Liver (tissue), 9 donors: Measurements from ENCODE around the gene VAX1. TPM values are rescaled to one million over a fixed set of nuclear protein-coding genes. Genes with fewer than 3 reads are reported as not detected.

Experiments used
- DNase-seq: peaks from one replicate; pipeline ENCODE4 v3.0.0-alpha.2; 2017; ENCODE audit warnings: low spot score
- H3K27ac ChIP-seq, 2 donors: one replicate each; pipeline ENCODE4 v1.7.0; 2013; ENCODE audit warnings: inconsistent platforms in 2 of 2, low read length in 2 of 2, control low read depth in 1 of 2, low read depth in 1 of 2, mild to moderate bottlenecking in 1 of 2
- H3K27me3 ChIP-seq, 4 donors: one replicate each; pipeline versions ENCODE4 v1.6.1 to v1.7.0; 2013; ENCODE audit warnings: low read length in 3 of 4, inconsistent platforms in 1 of 4, mild to moderate bottlenecking in 1 of 4, moderate library complexity in 1 of 4; ENCODE audit not compliant: control insufficient read depth in 4 of 4, insufficient read depth in 4 of 4
- H3K36me3 ChIP-seq, 4 donors: one replicate each; pipeline versions ENCODE4 v1.6.1 to v1.7.0; 2013; ENCODE audit warnings: low read length in 3 of 4, mild to moderate bottlenecking in 3 of 4, low read depth in 1 of 4, moderate library complexity in 1 of 4; ENCODE audit not compliant: control insufficient read depth in 4 of 4, insufficient read depth in 3 of 4
- H3K4me1 ChIP-seq, 4 donors: one replicate each; pipeline versions ENCODE4 v1.6.1 to v1.7.0; 2013; ENCODE audit warnings: low read length in 3 of 4, mild to moderate bottlenecking in 3 of 4, moderate library complexity in 1 of 4; ENCODE audit not compliant: control insufficient read depth in 4 of 4, insufficient read depth in 4 of 4
- H3K4me3 ChIP-seq, 3 donors: one replicate each; pipeline versions ENCODE4 v1.6.1 to v1.7.0; 2013; ENCODE audit warnings: low read length in 3 of 3, control low read depth in 1 of 3, low read depth in 1 of 3, mild to moderate bottlenecking in 1 of 3
- H3K9ac ChIP-seq, 2 donors: one replicate each; pipeline ENCODE4 v1.7.0; 2013; ENCODE audit warnings: low read length in 2 of 2, mild to moderate bottlenecking in 2 of 2, moderate library complexity in 2 of 2, control low read depth in 1 of 2, low read depth in 1 of 2
- H3K9me3 ChIP-seq, 4 donors: one replicate each; pipeline versions ENCODE4 v1.6.1 to v1.7.0; 2013; ENCODE audit warnings: low read length in 3 of 4; ENCODE audit not compliant: control insufficient read depth in 4 of 4
- ATF3 ChIP-seq: IDR thresholded peaks from 2 replicates; pipeline ENCODE4 v1.6.1; 2016; ENCODE audit warnings: antibody characterized with exemption
- CTCF ChIP-seq: fragments of 150-350 bp; IDR thresholded peaks from 2 replicates; pipeline ENCODE4 v1.5.1; 2017; ENCODE audit warnings: improper control_type of control experiment, low read depth, low read length; ENCODE audit not compliant: missing input control
- EGR1 ChIP-seq, 2 donors: IDR thresholded peaks; 2 replicates each; pipeline ENCODE4 v1.6.1; 2016 to 2018; ENCODE audit warnings: antibody characterized with exemption in 2 of 2, low read depth in 2 of 2
- FOXA1 ChIP-seq: IDR thresholded peaks from 2 replicates; pipeline ENCODE4 v1.6.1; 2016; ENCODE audit warnings: antibody characterized with exemption
- FOXA2 ChIP-seq: IDR thresholded peaks from 2 replicates; pipeline ENCODE4 v1.6.1; 2016; ENCODE audit warnings: antibody characterized with exemption
- HNF4A ChIP-seq, 2 donors: conservative IDR thresholded peaks; 2 replicates each; pipeline ENCODE4 v1.6.1; 2016; ENCODE audit warnings: antibody characterized with exemption in 2 of 2, mild to moderate bottlenecking in 2 of 2
- HNF4G ChIP-seq: IDR thresholded peaks from 2 replicates; pipeline ENCODE4 v1.6.1; 2016; ENCODE audit warnings: antibody characterized with exemption
- MAX ChIP-seq: IDR thresholded peaks from 2 replicates; pipeline ENCODE4 v1.6.1; 2016; ENCODE audit warnings: antibody characterized with exemption
- NR2F2 ChIP-seq: IDR thresholded peaks from 2 replicates; pipeline ENCODE4 v1.6.1; 2016; ENCODE audit warnings: antibody characterized with exemption
- RAD21 ChIP-seq, 2 donors: IDR thresholded peaks; 2 replicates each; pipeline ENCODE4 v1.6.1; 2016; ENCODE audit warnings: antibody characterized with exemption in 2 of 2, mild to moderate bottlenecking in 2 of 2
- REST ChIP-seq: IDR thresholded peaks from 2 replicates; pipeline ENCODE4 v1.6.1; 2016; ENCODE audit warnings: antibody characterized with exemption, mild to moderate bottlenecking
- SP1 ChIP-seq: IDR thresholded peaks from 2 replicates; pipeline ENCODE4 v1.6.1; 2018; ENCODE audit warnings: antibody characterized with exemption, mild to moderate bottlenecking
- YY1 ChIP-seq: IDR thresholded peaks from 2 replicates; pipeline ENCODE4 v1.6.1; 2016; ENCODE audit warnings: antibody characterized with exemption, mild to moderate bottlenecking
- WGBS: extraction: QIAGEN DNeasy Blood & Tissue Kit; methylation state at CpG from one replicate; pipeline ENCODE4 v1.1.7; 2013; 5-methylcytosine and 5-hydroxymethylcytosine counted together
- polyA plus RNA-seq, 2 donors: library from polyadenylated mRNA; stranded (reverse) in 1 of 2; unstranded in 1 of 2; fragments of 200-250 nt in 1 of 2; fragments of >200 nt in 1 of 2; fragmentation: Nextera tagmentation in 1 of 2; extraction: Ambion mirVana in 1 of 2; gene quantifications; one replicate each; pipeline versions ENCODE4 v1.2.1 to v1.2.3, GENCODE V29; 2013 to 2015
- total RNA-seq, 2 donors: library from RNA; depleted of rRNA; stranded (reverse); fragments of >200 nt; gene quantifications; one replicate each; pipeline ENCODE4 v1.2.3, GENCODE V29; 2014
- donor health status: healthy.
- donor health status: healthy.
- donor health status: healthy.
- donor health status: healthy.
- donor health status: healthy.

Gene VAX1
- total and polyA plus RNA-seq, 4 donors, result not detected

DNA sequence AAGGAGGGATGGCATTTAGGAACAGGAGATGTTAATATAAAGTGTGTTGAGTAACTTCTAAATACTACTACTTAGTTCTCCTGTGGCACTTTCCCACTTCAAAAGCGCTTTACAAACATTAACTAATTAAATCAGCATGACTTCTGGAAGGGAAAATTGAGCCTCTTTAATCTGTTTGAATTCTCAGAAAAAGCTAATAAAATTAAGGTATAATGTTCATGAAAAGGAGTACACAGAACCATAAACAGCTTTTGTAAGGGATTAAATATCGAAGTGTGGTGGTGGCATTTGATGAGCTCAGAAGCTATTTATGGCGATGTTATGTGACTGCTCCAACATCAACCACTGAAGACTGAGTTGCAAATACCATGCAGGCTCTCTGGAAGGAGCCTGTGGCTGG is 10.2 kb upstream of the VAX1 start (continued):
- TF ChIP-seq REST, result no peak
- no peak for TF ChIP-seq SP1
- TF ChIP-seq MAX, result no peak
- no peak for TF ChIP-seq HNF4G

DNA sequence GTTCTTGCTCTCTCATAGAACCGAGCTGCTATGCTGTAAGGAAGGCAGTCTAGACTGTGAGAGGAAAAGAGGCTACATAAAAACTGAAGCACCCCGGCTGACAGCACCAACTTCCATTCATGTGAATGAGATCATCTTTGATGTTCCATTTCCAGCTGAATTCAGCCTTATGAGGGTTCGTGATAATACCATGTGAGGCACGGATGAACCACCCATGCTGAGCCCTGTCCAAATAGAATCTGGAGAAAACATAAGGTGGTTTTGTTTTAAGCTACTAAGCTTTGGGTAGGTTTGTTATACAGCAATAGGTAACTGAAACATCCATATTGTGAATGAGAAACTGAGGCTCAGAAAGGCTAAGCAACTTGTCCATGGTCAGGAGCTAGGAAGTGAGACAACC is 6.9 kb upstream of the VAX1 start:
- Histone ChIP-seq H3K9ac (no peak overlapping the region), H3K4me1 (peaks cover 0 to 4% (median 0%) of the 10 kb centered on the region in 4 donors), H3K4me3 (no peak overlapping the region), H3K9me3 (peaks cover 0 to 10% (median 0%) of the 10 kb centered on the region in 4 donors), H3K27me3 (peaks cover 0 to 13% (median 8%) of the 10 kb centered on the region in 4 donors), H3K27ac (no peak overlapping the region), H3K36me3 (no peaks in the 10 kb centered on the region)
- 84% methylated on average over 4 of the region's 4 CpGs for WGBS
- TF ChIP-seq NR2F2 (no peak), YY1 (no peak), RAD21 (IDR thresholded peaks at IDR 0.05) (no peak), FOXA1 (no peak), CTCF (no peak), FOXA2 (no peak)
- no peak for DNase-seq

DNA sequence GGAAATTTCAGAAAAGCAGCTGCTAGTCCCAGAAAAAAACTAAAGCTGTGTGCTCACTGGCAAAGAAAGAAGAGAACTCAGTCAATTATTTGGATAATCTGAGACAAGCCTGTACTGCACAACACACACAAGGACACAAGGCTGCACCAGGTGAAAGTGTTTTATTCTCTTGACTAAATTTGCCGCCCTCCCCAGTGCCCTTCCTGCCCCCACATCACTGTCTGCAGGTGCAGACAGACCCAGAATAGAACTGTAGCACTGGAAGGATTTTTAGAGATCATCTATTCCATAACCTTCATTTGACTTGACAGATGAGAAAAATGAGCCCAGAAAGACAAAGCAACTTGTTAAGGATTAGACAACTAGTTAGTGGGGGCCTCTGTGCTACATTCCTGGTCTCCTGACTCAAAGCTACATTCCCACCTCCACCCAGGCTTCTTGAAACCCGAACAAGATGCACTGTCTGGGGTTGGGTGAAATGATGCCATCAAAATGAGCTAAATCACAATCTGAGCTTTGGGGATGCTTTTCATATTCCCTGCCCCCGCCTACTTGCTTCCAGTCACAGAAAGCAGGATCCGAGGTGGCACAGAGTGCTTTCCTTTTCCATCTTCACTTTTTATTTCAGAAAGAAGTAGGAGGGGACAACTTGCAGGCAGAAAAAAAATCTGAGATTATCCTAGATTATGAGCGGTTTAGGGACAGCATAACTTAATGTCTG is 5.2 kb upstream of the VAX1 start:
- 54% methylated on average over 5 of the region's 5 CpGs for WGBS
- H3K27me3 ChIP-seq, result peaks cover 0 to 13% (median 7%) of the 10 kb centered on the region in 4 donors
- no peak overlapping the region for H3K9ac ChIP-seq
- no peak for TF ChIP-seq YY1
- no peak for TF ChIP-seq FOXA2
- no peak for TF ChIP-seq FOXA1
- TF ChIP-seq HNF4A (conservative IDR thresholded peaks at IDR 0.05), result no peak
- no peak for TF ChIP-seq ATF3
- TF ChIP-seq CTCF, result no peak
- no peak for TF ChIP-seq HNF4G
- TF ChIP-seq NR2F2, result no peak
- TF ChIP-seq MAX, result no peak
- no peak for TF ChIP-seq RAD21 (IDR thresholded peaks at IDR 0.05)
- TF ChIP-seq EGR1 (IDR thresholded peaks at IDR 0.05; ENCODE audit: low read depth in 2 of 2), result no peak
- peaks cover 0 to 6% (median 2%) of the 10 kb centered on the region in 4 donors for H3K4me1 ChIP-seq
- H3K4me3 ChIP-seq, result no peak overlapping the region
- no peak for DNase-seq
- H3K36me3 ChIP-seq, result no peaks in the 10 kb centered on the region
- no peak overlapping the region for H3K27ac ChIP-seq
- peaks cover 0 to 10% (median 0%) of the 10 kb centered on the region in 4 donors for H3K9me3 ChIP-seq
